NCI-H2227 treated with DMSO at 0.1 percent for 48 hours (cell line): ENCODE measurements around the gene KCTD20.
"Not testable (repeated sequence)": the region's sequence is repeated elsewhere in the genome, so short reads cannot be mapped to it uniquely, and the experiment has no call there.

Source experiments
- DNase-seq: peaks from one replicate; lab custom pipeline; 2025; lab: John Stamatoyannopoulos, UW

The KCTD20 gene

DNA sequence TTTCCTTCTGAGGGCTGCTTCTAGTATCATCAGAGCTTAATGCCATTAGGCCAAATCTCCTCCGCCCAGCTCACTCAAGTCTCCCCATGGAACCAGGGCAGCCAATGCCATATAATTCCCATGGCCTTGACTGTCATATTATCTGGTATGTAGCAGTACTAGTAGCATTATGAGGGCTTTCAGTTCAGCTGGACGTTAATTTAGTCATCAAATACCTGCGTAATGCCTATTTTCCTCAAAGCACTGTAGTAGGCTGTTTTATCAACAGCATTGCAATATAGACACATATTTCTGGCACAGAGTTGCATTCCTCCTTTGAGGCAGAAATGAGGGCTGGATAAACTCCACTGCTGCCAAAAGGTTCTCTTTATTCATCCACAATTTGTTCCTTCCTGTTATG is 1.7 kb downstream of the KCTD20 start:
- DNase-seq = no peak

DNA sequence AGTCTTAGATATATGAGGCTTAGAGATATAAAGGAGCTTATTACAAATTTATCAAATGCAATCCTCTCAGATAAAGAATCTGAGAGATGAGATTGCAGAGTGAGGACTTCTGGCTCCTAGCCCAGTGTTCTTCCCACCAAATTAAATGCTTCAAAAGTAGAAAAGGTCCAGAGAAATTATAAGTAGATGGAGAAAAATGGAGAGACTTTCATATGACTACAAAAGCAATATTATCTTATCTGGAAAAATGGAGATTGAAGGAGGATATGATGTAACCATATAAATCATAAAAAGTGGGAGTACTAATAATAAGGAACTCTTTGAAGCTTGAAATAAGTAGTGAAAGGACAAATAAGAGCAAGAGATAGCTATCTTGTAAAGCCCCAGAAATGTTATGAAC is 2.8 kb downstream of the KCTD20 start:
- DNase-seq = no peak

DNA sequence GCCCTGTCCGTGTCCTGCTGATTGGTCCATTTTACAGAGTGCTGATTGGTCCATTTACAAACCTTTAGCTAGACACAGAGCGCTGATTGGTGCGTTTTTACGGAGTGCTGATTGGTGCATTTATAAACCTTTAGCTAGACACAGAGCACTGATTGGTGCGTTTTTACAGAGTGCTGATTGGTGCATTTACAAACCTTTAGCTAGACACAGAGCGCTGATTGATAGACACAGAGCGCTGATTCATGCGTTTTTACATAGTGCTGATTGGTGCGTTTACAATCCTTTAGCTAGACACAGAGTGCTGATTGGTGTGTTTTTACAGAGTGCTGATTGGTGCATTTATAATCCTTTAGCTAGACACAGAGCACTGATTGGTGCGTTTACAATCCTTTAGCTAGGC is 6.4 kb downstream of the KCTD20 start:
- not testable (repeated sequence) for DNase-seq

DNA sequence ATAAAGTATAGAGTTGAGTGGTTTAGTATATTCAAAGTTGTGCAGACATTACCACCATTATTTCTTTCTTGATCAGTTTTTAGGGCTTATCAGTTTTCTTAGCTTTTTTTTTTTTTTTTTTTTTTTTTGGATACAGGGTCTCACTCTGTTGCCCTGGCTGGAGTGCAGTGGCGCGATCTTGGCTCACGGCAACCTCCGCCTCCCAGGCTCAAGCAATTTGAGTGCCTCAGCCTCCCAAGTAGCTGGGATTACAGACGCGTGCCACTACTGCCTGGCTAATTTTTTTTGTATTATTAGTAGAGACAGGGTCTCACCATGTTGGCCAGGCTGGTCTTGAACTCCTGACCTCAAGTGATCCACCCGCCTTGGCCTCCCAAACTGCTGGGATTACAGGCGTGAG is 10.1 kb downstream of the KCTD20 start:
- DNase-seq = not testable (repeated sequence)

DNA sequence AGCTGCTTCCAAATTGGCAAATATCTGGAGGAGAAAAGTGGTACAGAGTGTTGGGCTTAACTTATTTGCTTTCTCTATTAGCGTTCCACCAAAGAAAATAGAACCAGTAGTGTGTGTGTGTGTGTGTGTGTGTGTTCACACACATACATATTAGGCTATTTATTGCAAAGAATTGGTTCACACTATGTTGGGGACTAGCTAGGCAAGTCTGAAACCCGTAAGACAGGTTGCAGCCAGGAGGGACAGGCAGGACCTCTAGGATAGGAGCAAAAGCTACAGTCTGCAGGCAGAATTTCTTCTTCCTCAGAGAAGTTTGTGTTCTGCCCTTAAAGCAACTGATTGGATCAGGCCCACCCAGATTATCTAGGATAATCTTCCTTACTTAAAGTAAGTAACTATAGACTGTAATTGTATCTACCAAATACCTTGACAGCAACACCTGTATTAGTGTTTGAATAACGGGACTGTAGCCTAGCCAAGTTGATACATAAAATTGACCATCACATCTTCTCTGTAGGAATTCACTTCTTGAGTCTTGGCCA is 12.8 kb downstream of the KCTD20 start:
- no peak for DNase-seq

DNA sequence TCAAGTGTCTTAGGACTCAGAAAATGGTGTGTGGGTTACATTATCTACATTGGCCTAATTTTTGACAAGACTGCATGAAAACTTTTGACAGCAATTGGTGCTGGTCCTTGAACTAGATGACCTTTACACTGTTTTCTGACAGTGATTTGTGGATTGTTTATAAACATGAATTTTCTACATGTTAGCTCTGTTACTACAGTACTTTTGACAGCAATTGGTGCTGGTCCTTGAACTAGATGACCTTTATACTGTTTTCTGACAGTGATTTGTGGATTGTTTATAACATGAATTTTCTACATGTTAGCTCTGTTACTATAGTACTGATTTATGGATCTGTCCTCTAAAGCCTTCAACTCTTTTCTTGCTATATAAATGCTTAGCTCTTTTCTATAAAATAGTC is 16.7 kb downstream of the KCTD20 start:
- no peak for DNase-seq

DNA sequence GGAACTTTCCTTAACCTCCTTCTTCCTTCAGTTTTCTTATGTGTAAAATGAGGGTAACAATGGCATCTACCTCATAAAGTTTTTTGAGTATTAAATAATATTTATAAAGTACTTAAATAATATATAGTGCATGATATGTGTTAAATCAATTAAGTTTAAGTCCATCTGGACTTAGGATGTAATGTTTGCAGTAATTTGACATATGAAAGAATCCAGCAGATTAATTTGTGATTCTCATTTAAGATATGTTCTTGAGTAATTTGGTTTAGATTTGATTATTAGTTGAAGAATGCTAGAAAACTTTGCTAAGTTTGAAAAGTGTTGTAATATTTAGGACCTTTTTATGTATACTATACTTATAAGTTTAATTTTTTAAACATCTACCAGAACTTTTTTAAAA is 18.1 kb downstream of the KCTD20 start:
- no peak for DNase-seq

DNA sequence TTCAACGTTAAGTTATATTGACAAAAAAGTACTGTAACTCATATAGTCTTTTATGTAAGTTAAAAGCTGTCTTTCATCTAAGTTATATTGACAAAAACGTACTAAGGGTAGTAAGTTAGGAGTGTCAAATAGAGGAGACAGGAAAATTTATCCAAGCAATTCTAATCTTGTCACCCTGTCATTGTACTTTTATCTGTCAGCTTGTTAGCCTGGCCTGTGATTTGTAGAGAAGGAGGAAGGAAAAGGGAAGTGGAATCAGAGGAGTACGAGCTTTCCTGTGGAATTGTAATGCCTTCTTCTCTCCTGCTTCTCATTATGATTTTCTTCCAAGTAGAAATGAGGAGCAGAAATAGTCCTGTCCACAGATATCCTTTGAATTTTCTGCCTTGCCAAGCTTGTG is 18.8 kb downstream of the KCTD20 start:
- no peak for DNase-seq

DNA sequence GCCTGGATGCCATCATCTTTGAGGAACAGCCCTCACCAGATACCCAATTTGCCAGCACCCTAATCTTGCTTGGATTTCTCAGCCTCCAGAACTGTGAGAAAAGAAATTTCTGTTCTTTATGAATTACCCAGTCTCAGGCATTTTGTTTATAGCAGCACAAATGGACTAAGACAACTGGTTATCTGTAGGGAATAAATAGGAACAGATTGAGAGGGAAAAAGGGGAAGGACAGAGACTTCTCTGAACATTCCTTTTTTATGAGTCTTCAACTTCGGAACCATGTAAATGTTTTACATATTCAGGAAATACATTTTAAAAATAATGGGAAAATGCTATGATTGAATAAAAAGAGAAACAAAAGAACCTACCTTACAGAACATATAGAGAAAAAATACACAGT is 20.9 kb downstream of the KCTD20 start:
- no peak for DNase-seq

DNA sequence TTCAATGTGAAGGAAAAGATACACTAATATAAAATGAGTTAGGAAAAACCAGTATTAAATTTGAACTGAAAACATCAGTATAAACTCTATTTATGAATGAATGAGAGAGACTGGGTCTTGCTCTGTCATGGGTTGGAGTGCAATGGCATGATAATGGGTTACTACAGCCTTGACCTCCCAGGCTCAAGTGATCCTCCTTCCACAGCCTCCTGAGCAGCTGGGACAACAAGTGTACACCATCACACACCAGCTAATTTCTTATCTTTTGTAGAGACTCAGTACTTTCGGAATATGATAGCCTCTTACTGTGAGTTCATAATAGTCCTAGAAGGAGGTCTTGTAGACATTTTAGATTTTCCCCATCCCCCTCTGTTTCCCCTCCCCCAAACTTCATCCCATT is 21.4 kb downstream of the KCTD20 start:
- DNase-seq = no peak

DNA sequence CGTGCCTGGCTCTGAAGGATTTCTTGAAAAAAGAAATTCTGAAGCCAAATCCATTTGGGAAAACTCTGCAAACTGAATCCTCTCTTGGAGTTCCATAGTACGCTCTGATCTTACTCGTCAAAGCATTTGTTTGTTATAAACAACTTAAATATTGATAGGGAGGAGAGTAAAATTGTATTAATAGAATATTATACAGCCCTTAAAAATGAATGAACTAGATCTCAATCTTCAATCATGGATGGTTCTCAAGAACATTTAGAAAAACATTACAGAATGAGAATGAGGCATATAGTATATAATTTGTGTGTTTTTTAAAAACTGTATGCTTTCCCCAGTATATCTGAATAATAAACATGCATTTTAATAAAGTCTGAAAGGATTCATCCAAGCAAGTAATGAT is 24.8 kb downstream of the KCTD20 start:
- no peak for DNase-seq

DNA sequence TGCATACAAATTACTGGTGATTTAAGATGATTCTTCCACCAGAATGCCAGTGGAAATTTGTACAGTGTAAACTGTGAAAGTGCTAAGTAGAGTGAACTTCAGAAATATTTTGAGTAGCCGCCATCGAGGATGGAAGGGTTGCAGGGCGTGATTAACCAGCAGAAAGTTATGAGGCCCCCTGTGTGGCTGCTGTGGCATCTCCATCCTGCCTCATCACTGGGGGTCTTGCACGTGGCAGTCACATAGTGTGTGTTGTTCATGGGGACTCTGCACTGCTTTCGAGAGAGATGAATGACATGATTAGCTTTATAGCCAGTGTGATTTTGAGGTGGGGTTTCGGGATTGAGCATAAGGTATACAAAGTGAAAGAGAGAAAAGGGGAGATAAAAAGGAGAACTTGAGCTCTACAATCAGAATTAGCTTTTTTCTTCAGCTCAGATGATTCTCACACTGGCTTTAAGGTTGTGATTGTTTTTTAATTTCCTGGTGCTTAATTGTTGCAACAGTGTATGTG is 26.4 kb downstream of the KCTD20 start:
- DNase-seq = no peak

DNA sequence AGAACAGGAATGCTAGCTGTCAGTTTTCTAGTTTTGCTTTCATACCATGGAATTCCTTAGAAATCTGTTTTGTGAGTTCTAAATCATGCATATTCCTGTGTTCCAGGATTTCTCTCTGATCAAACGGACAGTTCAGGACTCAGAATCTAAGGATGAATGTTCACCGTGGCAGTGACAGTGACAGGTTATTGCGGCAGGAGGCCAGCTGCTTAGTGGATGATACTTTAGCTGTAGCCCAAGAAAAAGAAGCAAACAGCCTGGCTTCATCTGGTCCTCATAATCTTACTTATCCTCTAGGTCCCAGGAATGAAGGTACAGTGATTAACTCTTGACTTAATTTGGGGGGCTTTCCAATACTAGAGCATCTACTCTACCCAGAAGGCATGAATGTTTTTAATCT is 27.1 kb downstream of the KCTD20 start:
- no peak for DNase-seq

DNA sequence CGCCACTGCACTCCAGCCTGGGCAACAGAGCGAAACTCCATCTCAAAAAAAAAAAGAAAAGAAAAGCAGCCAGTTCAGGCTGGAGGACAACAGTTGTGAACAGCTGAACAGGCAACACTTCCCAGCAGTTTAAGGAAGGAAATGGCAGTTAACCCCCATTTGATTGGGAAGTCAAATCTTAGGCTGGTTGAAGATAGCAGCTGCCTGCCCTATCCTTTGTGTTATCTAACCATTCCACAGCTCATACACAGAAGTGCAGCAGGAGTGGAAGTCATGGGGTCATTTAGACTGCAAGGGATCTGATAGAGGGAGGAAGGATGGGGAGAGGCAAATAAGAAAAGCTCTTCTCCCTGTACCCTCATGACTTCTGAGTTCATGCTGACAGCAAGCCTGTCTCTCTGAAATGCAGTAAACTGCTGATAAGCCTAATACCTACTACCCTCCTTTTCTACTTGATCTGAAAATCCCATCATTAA is 35.3 kb downstream of the KCTD20 start:
- no peak for DNase-seq

DNA sequence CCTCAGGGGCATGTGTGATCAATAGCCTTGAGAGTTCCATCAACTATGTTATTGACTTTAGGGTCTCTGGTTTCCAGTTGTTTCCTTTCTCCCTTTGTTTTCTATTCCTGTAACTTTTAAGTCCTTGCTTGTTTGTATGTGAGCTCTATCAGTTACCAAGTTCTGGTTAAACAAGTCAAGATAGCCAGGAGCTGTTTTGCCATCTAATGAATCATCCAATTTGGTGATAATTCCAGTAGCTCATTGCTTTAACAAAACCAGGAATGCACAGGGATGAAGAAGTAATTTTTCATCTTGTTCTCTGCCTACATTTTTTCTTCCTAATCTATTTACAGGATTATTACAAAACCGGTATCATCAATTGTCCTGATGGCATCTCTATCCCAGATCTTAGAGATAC is 36.5 kb downstream of the KCTD20 start:
- no peak for DNase-seq

DNA sequence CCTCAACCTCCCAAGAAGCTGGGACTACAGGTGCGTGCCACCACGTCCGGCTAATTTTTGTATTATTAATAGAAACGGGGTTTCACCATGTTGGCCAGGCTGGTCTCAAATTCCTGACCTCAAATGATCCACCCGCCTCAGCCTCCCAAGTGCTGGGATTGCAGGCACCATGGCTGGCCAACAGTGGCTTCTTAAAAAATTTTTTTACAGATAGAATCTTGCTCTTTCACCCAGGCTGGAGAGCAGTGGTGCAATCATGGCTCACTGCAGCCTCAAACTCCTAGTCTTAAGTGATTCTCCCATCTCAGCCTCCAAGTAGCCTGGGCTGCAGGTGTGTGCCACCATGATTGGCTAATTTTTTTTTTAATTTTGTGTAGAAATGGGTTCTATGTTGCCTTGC is 40.5 kb downstream of the KCTD20 start:
- DNase-seq = not testable (repeated sequence)

DNA sequence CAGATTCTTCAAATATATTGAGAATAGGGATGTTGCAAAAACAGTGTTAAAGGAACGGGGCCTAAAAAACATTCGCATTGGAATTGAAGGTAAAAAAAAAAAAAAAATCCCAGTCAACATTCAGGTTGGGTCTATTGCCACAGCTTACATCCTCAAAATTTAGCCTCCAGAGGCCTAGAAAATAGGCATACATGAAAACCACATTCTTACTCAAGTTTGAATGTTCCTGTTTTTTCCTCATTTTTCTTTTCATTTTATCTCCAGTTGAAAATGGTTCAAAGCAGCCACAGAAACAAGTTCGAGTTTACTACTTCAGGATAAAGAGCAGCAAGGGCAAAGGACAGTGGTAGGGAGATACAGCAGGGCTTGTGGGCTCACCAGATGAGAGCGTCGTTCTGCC is 41.9 kb downstream of the KCTD20 start:
- no peak for DNase-seq

DNA sequence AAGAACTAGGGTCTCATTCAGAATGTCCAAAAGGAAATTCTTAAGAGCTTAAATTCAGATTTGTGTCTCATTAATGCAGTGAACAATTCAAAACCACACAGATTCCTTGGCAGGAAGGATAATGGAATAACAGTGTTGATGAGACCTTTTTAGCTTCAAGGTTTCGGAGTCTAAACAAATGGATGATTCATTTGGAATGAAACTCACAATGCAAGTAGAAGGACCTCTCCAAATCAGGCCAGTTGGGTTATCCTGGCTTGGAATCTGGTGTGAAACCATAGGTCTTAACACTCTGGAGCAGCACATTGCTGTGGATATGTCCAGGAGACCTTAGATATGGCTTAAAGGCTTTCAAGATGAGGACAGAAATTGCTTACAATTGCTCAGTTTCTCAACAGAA is 44.9 kb downstream of the KCTD20 start:
- DNase-seq = no peak

DNA sequence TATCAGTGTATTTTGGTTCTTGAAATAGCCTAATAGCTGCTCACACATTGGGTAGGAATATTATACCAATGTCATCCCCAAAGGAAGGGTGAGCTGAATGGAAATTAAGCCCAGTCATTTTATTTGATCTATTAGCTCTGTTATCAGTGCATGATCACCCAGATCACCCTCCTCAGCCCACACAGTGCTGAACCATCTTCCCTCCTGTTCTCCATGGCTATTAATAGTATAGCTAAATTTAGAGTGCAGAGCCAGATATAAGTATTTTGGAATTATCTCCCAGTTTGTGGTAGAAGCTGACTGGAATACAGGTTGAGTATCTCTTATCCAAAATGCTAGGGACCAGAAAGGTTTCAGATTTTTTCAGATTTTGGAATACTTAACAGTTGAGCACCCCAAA is 45.4 kb downstream of the KCTD20 start:
- DNase-seq = no peak

DNA sequence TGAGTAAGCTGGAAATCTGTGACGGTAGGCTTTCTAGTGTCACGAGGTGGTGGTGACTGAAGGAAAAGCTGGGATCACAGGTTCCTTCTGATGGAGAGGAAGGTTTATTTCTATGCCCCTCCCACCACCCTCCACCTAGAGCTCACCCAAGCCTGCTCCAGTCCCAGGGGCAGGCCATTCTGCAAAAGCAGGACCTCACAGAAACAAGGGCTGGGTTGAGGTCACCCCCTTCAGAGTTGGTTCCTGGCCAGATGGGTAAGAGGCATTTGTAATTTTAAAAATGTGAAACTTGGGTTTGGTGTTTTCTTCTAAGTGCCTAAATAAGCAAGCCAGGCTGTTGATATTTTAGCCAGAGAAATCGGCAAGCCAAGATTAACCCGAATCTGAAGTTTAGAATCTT is 46.6 kb downstream of the KCTD20 start:
- DNase-seq = no peak

DNA sequence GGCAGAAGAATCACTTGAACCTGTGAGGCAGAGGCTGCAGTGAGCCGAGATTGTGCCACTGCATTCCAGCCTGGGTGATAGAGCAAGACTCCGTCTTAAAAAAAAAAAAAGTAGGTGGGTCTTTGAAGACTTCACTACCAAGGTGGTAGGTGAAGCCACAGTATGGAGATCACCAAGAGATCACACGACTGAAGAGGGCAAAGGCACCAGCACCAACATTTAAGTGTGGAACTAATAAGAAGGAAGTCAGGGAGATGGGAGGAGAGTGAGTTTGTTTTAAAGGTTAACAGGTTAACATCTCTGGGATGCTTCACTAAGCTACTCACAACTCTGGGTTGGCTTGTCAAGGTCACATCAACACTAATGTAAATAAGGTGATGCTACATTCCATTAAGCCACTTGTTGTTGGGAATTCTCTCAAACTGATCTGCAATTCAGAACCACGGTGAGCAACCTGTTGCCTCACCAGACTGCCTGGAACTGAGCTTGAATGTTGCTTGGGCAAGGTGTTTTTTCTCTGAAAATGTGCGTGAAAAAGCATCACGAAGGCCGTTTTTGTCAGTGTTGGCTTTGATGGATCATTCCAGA is 48.7 kb downstream of the KCTD20 start:
- no peak for DNase-seq

DNA sequence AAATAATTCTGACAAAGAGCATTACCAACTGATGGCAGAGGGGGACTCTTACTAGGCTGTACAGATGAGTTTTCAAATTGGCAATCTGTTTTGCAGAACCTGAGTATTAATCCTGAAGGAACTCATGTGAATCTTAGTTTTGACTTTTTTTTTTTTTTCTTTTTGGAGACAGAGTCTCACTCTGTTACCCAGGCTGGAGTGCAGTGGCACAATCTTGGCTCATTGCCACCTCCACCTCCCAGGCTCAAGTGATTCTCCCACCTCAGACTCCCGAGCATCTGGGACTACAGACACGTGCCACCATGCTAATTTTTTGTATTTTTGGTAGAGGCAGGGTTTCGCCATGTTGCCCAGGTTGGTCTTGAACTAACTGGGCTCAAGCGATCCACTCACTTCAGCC is 49.3 kb downstream of the KCTD20 start:
- DNase-seq = no peak

DNA sequence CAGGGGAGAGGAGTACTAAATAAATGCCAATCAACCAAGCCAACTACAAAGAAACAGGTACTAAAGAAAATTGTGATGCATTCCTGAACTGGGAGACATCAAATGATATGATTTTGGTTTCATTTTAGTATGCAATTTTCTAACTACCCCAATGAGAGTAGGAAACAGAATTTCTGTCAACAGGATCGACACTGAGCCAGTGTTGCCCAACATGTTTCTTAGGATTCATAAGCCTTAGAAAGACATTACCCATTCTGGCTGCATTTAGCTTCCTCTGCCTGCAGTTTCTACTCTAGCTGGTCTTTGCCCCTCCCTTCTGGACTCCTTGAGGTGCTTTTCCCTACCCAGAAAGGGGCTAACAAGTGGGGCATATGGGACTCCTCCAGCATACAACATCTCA is 49.8 kb downstream of the KCTD20 start:
- no peak for DNase-seq

DNA sequence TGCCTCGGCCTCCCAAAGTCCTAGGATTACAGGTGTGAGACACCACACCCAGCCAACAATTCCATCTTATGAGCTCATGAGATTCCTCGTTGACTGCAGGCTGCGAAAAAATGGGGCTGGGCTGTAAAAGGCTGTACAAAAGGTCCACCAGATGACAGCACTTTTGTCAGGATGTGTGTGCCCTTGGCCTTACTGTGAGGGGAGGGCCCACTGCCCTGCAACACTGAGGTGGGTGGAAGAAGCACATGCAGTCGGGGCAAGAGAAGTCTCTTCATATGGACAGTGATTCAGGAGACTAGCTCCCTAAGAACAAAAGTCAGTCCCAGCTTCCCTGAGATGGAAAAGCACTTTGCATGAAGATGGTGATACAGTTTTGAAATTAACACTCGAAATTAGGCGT is 50.5 kb downstream of the KCTD20 start:
- no peak for DNase-seq
